Left forelimb (tissue), 1 donor: ENCODE data around the gene INF2.

ENCODE experiments used
- DNase-seq: peaks from one replicate; pipeline ENCODE4 v3.0.0-alpha.2; 2018; ENCODE audit warnings: low spot score

INF2 gene

DNA sequence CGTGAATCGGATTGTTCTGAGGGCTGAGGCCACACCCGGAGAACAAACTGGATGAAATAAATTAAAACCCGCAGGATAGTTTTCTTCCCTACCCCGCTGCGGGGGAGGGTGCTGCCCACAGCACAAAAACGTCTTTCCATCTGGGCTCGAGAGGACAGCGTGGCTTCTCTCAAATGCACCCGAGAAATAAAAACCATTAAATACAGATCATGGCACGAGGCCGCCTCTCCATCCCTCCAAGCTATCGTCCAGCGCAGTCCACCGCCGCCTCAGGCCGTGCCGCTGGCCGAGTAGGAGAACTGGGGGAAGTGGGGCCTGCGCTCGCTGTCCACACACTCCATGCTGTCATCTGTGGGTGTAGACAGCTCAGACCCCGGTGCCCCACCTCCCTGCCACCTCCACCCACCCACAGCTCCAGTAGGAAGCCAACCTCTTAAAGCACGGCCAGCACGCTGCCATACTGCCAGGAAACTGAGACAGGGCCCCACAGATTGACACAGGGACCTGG is 80.7 kb downstream of the INF2 start:
- DNase-seq: no peak

DNA sequence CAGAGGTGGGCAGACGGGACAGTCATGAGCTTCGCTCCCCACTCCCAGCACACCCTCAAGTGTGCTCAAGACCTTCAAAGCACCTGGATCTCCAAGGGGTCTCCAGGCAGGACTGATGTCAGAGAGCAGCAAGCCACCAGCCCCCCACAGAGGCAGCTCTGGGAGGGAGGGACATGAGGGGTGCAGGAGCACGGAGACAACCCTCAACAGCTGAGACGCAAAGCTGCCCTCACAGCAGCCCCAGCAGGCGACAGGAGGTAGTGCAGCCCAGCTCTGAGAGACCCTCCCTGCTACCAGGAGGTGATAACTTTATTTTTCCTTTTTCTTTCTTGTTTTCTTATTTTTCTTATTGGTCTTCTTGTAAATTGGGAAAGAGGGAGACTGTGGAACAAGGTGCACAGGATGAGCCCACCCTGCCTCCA is 81.4 kb downstream of the INF2 start:
- no peak for DNase-seq

DNA sequence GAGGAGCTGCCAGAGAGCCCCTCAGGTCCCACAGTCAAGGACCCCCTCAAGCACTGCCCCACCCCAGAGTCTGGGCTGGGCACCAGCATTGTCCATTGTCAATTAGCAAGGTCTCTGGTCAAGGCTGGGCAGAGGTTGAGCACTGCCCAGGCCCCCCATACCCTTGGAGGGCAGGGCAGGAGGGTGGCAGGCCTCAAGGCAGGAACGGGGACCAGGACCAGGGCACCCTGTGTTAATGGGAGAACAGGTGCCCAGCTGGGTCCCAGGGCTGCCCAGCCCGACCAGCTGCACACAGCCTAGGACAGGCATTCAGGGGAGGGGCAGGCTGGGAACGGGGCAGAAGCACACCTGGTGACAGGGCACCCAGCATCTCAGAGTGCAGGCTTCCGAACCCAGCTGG is 82.0 kb downstream of the INF2 start:
- DNase-seq: no peak
